ENCODE measurements around the gene KIF1A.

DNA sequence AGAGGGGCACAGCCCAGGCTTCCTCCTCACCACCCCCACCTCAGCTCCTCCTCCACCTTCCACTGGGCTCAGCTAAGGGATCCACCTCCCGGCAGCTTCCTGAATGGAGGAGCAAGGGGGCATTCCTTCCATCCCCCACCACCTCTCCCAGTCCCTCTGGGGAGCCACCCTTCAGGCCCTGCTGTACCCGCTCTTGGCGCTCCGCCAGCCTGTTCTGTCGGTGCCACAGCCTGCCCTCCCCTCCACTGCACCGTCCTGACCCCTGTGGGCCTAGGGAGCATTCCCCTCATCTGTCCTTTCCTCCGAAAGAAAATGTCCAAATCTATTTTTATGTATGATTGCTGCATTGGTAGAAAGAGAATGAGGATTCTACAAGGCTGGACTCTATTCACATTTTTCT lies 59.9 kb downstream of the KIF1A start:
- TF ChIP-seq POLR2AphosphoS5 (IDR thresholded peaks at IDR 0.05; ENCODE audit: low read depth, low read length) = no peak
- TF ChIP-seq TAF1 (IDR thresholded peaks at IDR 0.05; ENCODE audit: borderline replicate concordance, insufficient read depth, low read length) = no peak
- TF ChIP-seq, protein P1, sequence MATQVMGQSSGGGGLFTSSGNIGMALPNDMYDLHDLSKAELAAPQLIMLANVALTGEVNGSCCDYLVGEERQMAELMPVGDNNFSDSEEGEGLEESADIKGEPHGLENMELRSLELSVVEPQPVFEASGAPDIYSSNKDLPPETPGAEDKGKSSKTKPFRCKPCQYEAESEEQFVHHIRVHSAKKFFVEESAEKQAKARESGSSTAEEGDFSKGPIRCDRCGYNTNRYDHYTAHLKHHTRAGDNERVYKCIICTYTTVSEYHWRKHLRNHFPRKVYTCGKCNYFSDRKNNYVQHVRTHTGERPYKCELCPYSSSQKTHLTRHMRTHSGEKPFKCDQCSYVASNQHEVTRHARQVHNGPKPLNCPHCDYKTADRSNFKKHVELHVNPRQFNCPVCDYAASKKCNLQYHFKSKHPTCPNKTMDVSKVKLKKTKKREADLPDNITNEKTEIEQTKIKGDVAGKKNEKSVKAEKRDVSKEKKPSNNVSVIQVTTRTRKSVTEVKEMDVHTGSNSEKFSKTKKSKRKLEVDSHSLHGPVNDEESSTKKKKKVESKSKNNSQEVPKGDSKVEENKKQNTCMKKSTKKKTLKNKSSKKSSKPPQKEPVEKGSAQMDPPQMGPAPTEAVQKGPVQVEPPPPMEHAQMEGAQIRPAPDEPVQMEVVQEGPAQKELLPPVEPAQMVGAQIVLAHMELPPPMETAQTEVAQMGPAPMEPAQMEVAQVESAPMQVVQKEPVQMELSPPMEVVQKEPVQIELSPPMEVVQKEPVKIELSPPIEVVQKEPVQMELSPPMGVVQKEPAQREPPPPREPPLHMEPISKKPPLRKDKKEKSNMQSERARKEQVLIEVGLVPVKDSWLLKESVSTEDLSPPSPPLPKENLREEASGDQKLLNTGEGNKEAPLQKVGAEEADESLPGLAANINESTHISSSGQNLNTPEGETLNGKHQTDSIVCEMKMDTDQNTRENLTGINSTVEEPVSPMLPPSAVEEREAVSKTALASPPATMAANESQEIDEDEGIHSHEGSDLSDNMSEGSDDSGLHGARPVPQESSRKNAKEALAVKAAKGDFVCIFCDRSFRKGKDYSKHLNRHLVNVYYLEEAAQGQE (IDR thresholded peaks at IDR 0.05; ENCODE audit: insufficient read depth in 1 of 2, low read depth in 2 of 2, low read length in 2 of 2) = no peak
- TF ChIP-seq FOXP2 (optimal IDR thresholded peaks at IDR 0.05; ENCODE audit: borderline replicate concordance, extremely low read depth, extremely low read length, insufficient read depth) = no peak
